CD14-positive monocyte (primary cell): ENCODE measurements around the gene ZC3HAV1L. TPM values are rescaled to one million over a fixed set of nuclear protein-coding genes. Genes with fewer than 3 reads are reported as not detected.

Experiments used
- DNase-seq, 3 donors: peaks; one replicate each; pipeline ENCODE4 v3.0.0-alpha.2; 2011 to 2022
- H2AFZ ChIP-seq: 2 replicates; pipeline ENCODE4 v1.6.0; 2012; ENCODE audit warnings: mild to moderate bottlenecking, low read depth, low read length, inconsistent platforms; ENCODE audit not compliant: insufficient read depth, poor library complexity, severe bottlenecking
- H3K27ac ChIP-seq, 2 donors: 1 replicate in 1 of 2; 2 replicates in 1 of 2; pipeline ENCODE4 v1.5.1; 2012 to 2013; ENCODE audit warnings: low read length in 2 of 2, control low read depth in 1 of 2, inconsistent platforms in 1 of 2, low read depth in 1 of 2, mild to moderate bottlenecking in 1 of 2
- H3K27me3 ChIP-seq, 2 donors: one replicate each; pipeline versions ENCODE4 v1.6.0 to v1.6.1; 2011 to 2013; ENCODE audit warnings: low read length in 2 of 2; ENCODE audit not compliant: control insufficient read depth in 2 of 2, insufficient read depth in 2 of 2
- H3K36me3 ChIP-seq, 2 donors: replicated peaks in 1 of 2; 1 replicate in 1 of 2; 2 replicates in 1 of 2; pipeline versions ENCODE4 v1.5.1 to v1.6.1; 2012 to 2013; ENCODE audit warnings: low read length in 2 of 2, control low read depth in 1 of 2, inconsistent platforms in 1 of 2, mild to moderate bottlenecking in 1 of 2; ENCODE audit not compliant: insufficient read depth in 2 of 2, control insufficient read depth in 1 of 2
- H3K4me1 ChIP-seq, 2 donors: 1 replicate in 1 of 2; 2 replicates in 1 of 2; pipeline versions ENCODE4 v1.5.1 to v1.6.1; 2012 to 2013; ENCODE audit warnings: low read length in 2 of 2, control low read depth in 1 of 2, inconsistent platforms in 1 of 2, mild to moderate bottlenecking in 1 of 2, moderate library complexity in 1 of 2; ENCODE audit not compliant: insufficient read depth in 2 of 2, control insufficient read depth in 1 of 2
- H3K4me2 ChIP-seq: replicated peaks from 2 replicates; pipeline ENCODE3; 2012; ENCODE audit warnings: low read length, moderate library complexity, mild to moderate bottlenecking; ENCODE audit not compliant: poor library complexity, severe bottlenecking; ENCODE audit errors: extremely low read depth
- H3K4me3 ChIP-seq, 3 experiments: fragments of 200-600 bp in 1 of 3; sonication (generic) in 1 of 3; replicated peaks in 1 of 3; 1 replicate in 2 of 3; 2 replicates in 1 of 3; pipeline ENCODE4 v1.5.1; 2011 to 2013; ENCODE audit warnings: low read length in 3 of 3, mild to moderate bottlenecking in 3 of 3, control low read depth in 2 of 3, low read depth in 2 of 3, inconsistent platforms in 1 of 3, moderate library complexity in 1 of 3
- H3K79me2 ChIP-seq: 2 replicates; pipeline ENCODE4 v1.6.0; 2012; ENCODE audit warnings: mild to moderate bottlenecking, control low read depth, inconsistent platforms, low read length, moderate library complexity; ENCODE audit not compliant: insufficient read depth
- H3K9ac ChIP-seq: 2 replicates; pipeline ENCODE4 v1.6.0; 2017; ENCODE audit warnings: low read length, mild to moderate bottlenecking; ENCODE audit not compliant: insufficient read depth, poor library complexity, severe bottlenecking
- H3K9me3 ChIP-seq, 2 donors: replicated peaks in 1 of 2; 1 replicate in 1 of 2; 2 replicates in 1 of 2; pipeline versions ENCODE4 v1.5.1 to v1.6.1; 2012 to 2013; ENCODE audit warnings: low read length in 2 of 2, control low read depth in 1 of 2; ENCODE audit not compliant: control insufficient read depth in 1 of 2, insufficient read depth in 1 of 2
- H4K20me1 ChIP-seq: 2 replicates; pipeline ENCODE4 v1.6.0; 2012; ENCODE audit warnings: mild to moderate bottlenecking, low read length, control low read depth, moderate library complexity; ENCODE audit not compliant: insufficient read depth
- H3K27ac Mint-ChIP-seq, 7 donors: one replicate each; pipeline ENCODE4 v1.8.0; 2020; ENCODE audit warnings: mild to moderate bottlenecking in 7 of 7, mixed read lengths in 7 of 7, moderate library complexity in 6 of 7, inconsistent platforms in 2 of 7
- H3K27me3 Mint-ChIP-seq, 3 donors: one replicate each; pipeline ENCODE4 v1.8.0; 2021 to 2022; ENCODE audit warnings: low read depth in 3 of 3, mild to moderate bottlenecking in 3 of 3, mixed read lengths in 3 of 3, moderate library complexity in 3 of 3, inconsistent platforms in 1 of 3
- H3K36me3 Mint-ChIP-seq, 2 donors: one replicate each; pipeline ENCODE4 v1.8.0; 2020; ENCODE audit warnings: mixed read lengths in 2 of 2, inconsistent platforms in 1 of 2, mild to moderate bottlenecking in 1 of 2
- H3K4me1 Mint-ChIP-seq: one replicate; pipeline ENCODE4 v1.8.0; 2020; ENCODE audit warnings: mild to moderate bottlenecking, mixed read lengths
- H3K4me3 Mint-ChIP-seq, 2 donors: one replicate each; pipeline ENCODE4 v1.8.0; 2020; ENCODE audit warnings: mild to moderate bottlenecking in 2 of 2, mixed read lengths in 2 of 2, moderate library complexity in 1 of 2
- H3K9me3 Mint-ChIP-seq, 7 donors: one replicate each; pipeline ENCODE4 v1.8.0; 2020 to 2022; ENCODE audit warnings: mixed read lengths in 7 of 7, mild to moderate bottlenecking in 6 of 7, moderate library complexity in 6 of 7, inconsistent platforms in 2 of 7
- WGBS: methylation state at CpG from one replicate; pipeline ENCODE4 v1.1.5; 2013; ENCODE audit warnings: missing lambda C conversion rate; ENCODE audit not compliant: insufficient coverage; 5-methylcytosine and 5-hydroxymethylcytosine counted together
- intact Hi-C, 2 donors: fragments of 100-400 bp; cut with micrococcal nuclease; formaldehyde crosslinking; loops; one replicate each; pipeline versions ENCODE4 v1.15.0 to v1.15.1; 2023
- polyA plus RNA-seq, 3 donors: library from polyadenylated mRNA; depleted of rRNA in 1 of 3; unstranded in 2 of 3; stranded (reverse) in 1 of 3; fragments of 300-500 nt in 2 of 3; fragments of >200 nt in 1 of 3; fragmentation: Illumina TruSeq in 2 of 3; gene quantifications; 1 replicate in 2 of 3; 2 replicates in 1 of 3; pipeline ENCODE4 v1.2.3, GENCODE V29; 2012 to 2021
- TF ChIP-seq, protein P1 (sequence below): fragments of 200-600 bp; IDR thresholded peaks from one replicate; pipeline ENCODE4 v1.8.0; 2022; ENCODE audit warnings: antibody characterized with exemption, mild to moderate bottlenecking

ZC3HAV1L gene
- polyA plus RNA-seq, 3 donors, result 0.10 TPM; not detected in 2

DNA sequence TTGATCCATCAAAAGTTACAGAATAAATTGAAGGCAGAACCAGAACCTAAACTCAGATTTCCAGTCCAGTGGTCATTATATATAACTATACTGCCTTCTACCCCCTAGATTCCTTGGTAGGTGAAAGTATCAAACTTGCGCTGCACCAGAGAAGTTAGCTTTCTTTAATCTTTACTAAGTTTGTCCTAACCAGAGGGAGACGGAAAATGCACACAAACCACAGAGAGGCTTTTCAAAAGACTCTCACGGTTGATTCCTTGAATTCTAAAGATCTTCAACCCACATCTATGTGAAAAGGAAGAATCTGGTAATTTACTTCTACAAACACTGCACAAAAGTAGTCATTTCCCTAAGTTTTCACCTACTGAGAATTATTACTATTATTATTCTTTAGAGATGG lies 36.4 kb downstream of the ZC3HAV1L start:
- H3K27me3 Mint-ChIP-seq, result no peaks in the 10 kb centered on the region
- H3K36me3 ChIP-seq, result no peaks in the 10 kb centered on the region
- TF ChIP-seq, protein P1, sequence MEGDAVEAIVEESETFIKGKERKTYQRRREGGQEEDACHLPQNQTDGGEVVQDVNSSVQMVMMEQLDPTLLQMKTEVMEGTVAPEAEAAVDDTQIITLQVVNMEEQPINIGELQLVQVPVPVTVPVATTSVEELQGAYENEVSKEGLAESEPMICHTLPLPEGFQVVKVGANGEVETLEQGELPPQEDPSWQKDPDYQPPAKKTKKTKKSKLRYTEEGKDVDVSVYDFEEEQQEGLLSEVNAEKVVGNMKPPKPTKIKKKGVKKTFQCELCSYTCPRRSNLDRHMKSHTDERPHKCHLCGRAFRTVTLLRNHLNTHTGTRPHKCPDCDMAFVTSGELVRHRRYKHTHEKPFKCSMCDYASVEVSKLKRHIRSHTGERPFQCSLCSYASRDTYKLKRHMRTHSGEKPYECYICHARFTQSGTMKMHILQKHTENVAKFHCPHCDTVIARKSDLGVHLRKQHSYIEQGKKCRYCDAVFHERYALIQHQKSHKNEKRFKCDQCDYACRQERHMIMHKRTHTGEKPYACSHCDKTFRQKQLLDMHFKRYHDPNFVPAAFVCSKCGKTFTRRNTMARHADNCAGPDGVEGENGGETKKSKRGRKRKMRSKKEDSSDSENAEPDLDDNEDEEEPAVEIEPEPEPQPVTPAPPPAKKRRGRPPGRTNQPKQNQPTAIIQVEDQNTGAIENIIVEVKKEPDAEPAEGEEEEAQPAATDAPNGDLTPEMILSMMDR, result no peak
- H3K36me3 Mint-ChIP-seq, result no peaks in the 10 kb centered on the region
- H3K4me3 ChIP-seq, result no peak overlapping the region
- H3K27ac ChIP-seq, result no peak overlapping the region
- no peaks in the 10 kb centered on the region for H3K9me3 ChIP-seq
- H3K79me2 ChIP-seq, result no peaks in the 10 kb centered on the region
- intact Hi-C loops, result no loop called here
- H3K9ac ChIP-seq, result no peak overlapping the region
- no peaks in the 10 kb centered on the region for H4K20me1 ChIP-seq
- H3K4me1 Mint-ChIP-seq, result no peaks in the 10 kb centered on the region
- H3K27me3 ChIP-seq, result no peaks in the 10 kb centered on the region
- no peak for DNase-seq
- no peak overlapping the region for H3K4me2 ChIP-seq
- no peaks in the 10 kb centered on the region for H3K4me1 ChIP-seq
- no peak overlapping the region for H2AFZ ChIP-seq
- no peak overlapping the region for H3K27ac Mint-ChIP-seq
- no CpG with 5 or more reads among the region's 3 CpGs for WGBS
- H3K4me3 Mint-ChIP-seq, result no peak overlapping the region
- H3K9me3 Mint-ChIP-seq, result peaks cover 0 to 16% (median 9%) of the 10 kb centered on the region in 7 donors

DNA sequence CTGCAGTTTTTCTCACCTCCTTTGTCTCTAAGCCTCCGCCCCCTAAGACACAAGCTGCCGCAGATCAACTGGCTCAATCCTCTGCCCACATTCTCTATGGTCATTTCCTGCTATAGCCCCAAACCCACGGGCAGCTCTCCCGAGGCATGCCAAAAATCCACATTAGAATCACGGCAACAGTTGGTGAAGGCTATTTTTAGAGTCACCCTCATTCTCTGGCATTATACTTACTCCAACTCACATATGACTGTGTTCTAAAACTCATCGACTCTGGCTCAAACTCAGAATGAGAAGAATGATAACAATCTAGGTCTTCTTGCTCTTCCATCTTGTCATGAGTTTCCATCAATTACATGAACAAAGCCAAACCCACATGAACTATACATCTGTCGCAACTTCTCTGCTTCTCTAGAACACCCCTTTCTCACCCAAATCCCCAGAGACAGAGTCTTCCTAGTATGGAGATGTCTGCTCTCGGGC lies 43.8 kb downstream of the ZC3HAV1L start:
- Histone ChIP-seq H4K20me1 (no peaks in the 10 kb centered on the region), H3K36me3 (no peaks in the 10 kb centered on the region), H3K4me2 (no peak overlapping the region), H3K4me1 (no peaks in the 10 kb centered on the region), H3K9me3 (peaks cover 0 to 8% of the 10 kb centered on the region in 2 donors), H3K4me3 (no peak overlapping the region), H3K9ac (no peak overlapping the region), H2AFZ (no peak overlapping the region), H3K27me3 (no peaks in the 10 kb centered on the region), H3K27ac (no peak overlapping the region), H3K79me2 (no peaks in the 10 kb centered on the region)
- TF ChIP-seq, protein P1, result no peak
- intact Hi-C loops, result no loop called here
- Mint-ChIP-seq H3K4me3 (no peak overlapping the region), H3K9me3 (peaks cover 1 to 13% (median 6%) of the 10 kb centered on the region in 7 donors), H3K4me1 (no peaks in the 10 kb centered on the region), H3K27ac (no peak overlapping the region), H3K36me3 (no peaks in the 10 kb centered on the region), H3K27me3 (peaks cover 0 to 3% (median 0%) of the 10 kb centered on the region in 3 donors)
- WGBS, result 78% methylated on average over 4 of the region's 8 CpGs
- DNase-seq, result no peak
